ENCODE results near the gene TMEM134.

The TMEM134 gene

DNA sequence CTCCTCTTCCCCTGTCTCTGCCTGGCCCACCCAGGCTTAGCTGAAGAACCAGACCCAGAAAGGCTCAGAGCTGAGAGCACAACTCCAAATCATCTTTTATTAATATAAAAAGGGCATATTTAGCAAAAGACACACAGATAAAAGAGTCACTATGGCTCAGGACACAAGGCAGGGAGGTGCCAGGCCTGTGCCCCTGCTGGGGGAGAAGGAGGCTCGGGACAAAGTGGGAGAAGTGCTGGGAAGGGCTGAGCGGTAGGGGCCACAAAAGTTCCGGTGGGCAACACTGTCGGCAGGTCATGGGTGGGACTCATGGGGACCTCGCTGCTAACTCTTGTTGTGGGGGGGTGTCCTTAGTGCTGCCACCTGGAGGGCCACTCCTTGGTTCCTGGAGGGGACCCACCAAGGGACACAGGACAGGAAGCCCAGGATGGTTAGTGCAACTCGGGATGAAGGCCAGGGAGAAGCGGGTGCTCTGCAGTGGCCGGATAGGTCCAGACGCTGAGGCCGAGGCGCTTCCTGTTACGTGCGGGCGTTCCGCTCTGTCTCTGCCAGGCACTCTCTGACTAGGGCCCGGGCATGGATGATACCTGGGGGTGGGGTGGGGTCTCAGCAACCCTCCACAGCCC is 37.5 kb upstream of the TMEM134 start:
- no peaks in the 10 kb centered on the region for H3K36me3 ChIP-seq (ENCODE audit: control insufficient read depth, insufficient read depth, low read length)
- H3K4me1 ChIP-seq (ENCODE audit: control insufficient read depth, insufficient read depth, low read length): 0 out of 2 replicates have a peak, but pooled peaks cover 2% of the 10 kb centered on the region
- no peaks in the 10 kb centered on the region for H3K9me3 ChIP-seq (ENCODE audit: control insufficient read depth, insufficient read depth, low read length)
- no peak overlapping the region for H3K27ac ChIP-seq (ENCODE audit: low read length)
- H3K27me3 ChIP-seq (ENCODE audit: control insufficient read depth, insufficient read depth, low read length): no peaks in the 10 kb centered on the region
- whole genome bisulfite sequencing (ENCODE audit: insufficient coverage, insufficient read length): no CpG with 5 or more reads among the region's 16 CpGs
- DNase-seq (ENCODE audit: low read depth, low spot score): no peak
- H3K4me3 ChIP-seq (ENCODE audit: low read length): no peak overlapping the region

DNA sequence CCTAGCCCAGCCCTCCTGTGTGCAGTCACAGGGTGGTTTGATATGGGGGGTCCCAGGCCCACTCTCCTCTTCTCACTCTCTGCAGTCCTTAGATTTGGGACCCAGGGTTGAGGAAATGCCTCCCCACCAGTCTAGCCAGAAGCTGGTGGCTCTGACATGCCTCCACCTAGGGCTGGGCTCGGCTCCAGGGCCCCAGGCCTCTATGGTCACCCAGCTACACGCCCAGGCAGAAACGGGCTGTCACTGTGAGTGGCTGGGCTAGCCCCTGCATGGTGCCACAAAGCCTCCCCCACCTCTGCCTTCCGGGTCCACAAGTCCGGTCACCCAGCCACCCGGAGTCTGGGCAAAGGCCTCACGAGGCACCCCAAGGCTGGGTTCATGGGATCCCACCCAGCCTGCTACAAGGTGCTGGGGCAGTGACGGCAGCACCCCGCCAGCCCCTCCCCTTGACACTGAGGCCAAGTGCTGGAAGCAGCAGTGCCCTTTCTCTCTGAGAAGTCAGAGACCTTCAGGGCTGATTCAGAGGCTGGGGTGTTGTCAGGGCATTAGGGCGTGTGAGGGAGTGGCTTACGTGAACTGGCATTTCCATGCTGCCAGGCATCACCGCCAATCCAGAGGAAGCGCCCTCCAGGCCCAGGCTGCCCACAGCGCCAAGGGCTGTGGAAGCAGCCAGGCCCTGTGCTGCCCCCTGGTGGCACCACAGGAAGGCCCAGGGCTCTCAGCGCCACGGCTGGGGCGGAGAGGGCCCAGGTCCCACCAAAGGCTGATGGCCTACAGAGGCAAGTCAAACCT is 36.8 kb upstream of the TMEM134 start:
- Histone ChIP-seq H3K9me3 (ENCODE audit: control insufficient read depth, insufficient read depth, low read length) (no peaks in the 10 kb centered on the region), H3K27me3 (ENCODE audit: control insufficient read depth, insufficient read depth, low read length) (no peaks in the 10 kb centered on the region), H3K36me3 (ENCODE audit: control insufficient read depth, insufficient read depth, low read length) (no peaks in the 10 kb centered on the region), H3K4me3 (ENCODE audit: low read length) (no peak overlapping the region), H3K4me1 (ENCODE audit: control insufficient read depth, insufficient read depth, low read length) (0 out of 2 replicates have a peak, but pooled peaks cover 2% of the 10 kb centered on the region), H3K27ac (ENCODE audit: low read length) (no peak overlapping the region)
- no CpG with 5 or more reads among the region's 17 CpGs for WGBS (ENCODE audit: insufficient coverage, insufficient read length)
- no peak for DNase-seq (ENCODE audit: low read depth, low spot score)

DNA sequence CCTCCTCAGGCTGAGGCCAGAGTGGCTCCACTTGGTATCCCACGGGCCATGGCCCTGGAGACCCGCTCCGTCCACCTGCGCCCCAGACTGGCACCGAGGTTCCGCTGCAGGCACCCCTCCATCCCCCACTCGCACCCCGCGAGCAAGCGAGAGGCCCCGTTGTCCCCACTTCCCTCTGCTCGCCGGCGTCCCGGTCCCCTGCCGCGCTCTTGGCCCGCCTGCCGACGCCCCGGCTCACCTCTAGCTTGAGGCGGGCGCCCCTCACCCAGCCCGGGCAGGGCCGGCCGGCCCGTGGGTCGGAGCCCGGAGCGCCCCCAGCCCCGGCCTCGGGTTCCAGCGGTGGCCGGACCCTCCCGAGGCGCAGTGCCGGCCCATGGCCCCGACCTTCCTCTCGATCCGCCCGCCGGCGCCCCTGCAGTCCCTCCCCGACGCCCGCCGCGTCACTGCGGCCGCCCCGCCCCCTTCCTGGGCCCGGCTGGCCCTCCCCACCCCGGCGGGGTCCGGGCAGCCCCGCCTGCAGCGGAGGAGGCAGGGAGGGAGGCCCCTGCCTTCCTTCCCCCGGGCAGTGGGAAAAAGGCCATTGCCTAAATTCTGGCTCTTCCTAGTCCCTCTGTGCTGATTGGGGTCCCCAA is 36.0 kb upstream of the TMEM134 start, which contains the start of gene PITPNM1:
Gene PITPNM1 (minus strand): TSS at position 414 of the 632 bp plus-strand sequence. CDS start 1,183 bp downstream, outside the sequence.
- no peaks in the 10 kb centered on the region for H3K27me3 ChIP-seq (ENCODE audit: control insufficient read depth, insufficient read depth, low read length)
- H3K4me3 ChIP-seq (ENCODE audit: low read length): peak within 1 kb of the TSS; percentile 81
- WGBS (ENCODE audit: insufficient coverage, insufficient read length): no CpG with 5 or more reads among the region's 58 CpGs
- no peaks in the 10 kb centered on the region for H3K9me3 ChIP-seq (ENCODE audit: control insufficient read depth, insufficient read depth, low read length)
- H3K36me3 ChIP-seq (ENCODE audit: control insufficient read depth, insufficient read depth, low read length): no peaks in the 10 kb centered on the region; the same call in 1 of the 2 replicates
- H3K27ac ChIP-seq (ENCODE audit: low read length): no peak within 1 kb of the TSS
- no peak for DNase-seq (ENCODE audit: low read depth, low spot score)
- H3K4me1 ChIP-seq (ENCODE audit: control insufficient read depth, insufficient read depth, low read length): 0 out of 2 replicates have a peak, but pooled peaks cover 2% of the 10 kb centered on the region

DNA sequence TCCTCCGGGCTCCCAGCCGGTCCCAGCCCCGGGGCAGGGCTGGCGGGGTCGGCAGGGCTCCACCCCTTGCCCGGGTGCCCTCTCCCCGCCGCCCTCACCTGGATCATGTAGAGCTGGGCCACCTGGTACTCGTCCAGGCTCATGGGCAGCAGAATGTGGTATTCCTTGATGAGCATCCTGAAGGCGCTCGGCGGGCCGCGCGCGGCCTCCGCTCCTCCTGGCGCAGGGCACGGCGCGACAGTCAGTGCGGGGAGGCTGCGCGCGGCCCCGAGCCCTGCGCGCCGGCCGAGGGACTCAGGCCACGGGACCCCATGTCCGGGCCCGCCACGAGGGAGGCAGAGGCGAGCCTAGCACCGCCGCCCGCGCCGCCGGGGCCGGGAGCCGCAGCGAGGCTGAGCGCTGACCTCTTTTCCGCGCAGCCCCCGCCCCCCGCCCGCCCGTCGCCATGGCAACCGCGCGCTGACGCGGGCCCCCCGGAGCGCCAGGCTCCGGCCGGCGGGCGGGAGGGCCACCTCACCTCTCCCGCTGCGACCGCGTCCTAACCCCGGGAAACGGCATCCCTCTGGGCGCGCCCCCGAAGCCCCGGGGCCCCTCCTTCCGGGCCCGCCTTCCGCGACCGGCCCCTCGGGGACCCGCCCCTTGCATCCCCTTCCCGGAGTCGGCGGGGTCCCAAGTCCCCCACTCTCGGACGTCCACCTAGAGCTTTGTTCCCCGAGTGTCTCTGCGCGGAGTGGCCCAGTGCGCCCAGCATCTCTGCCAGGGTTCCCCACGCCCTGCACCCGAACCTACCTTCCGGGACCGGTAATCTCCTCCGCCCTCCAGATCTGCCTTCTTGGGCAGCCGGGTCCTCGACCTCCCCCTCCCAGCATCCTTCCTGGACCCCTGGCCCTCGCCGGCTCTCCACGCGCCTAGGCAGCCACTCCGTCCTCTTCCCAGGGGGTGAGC is 35.2 kb upstream of the TMEM134 start:
- no peak overlapping the region for H3K27ac ChIP-seq (ENCODE audit: low read length)
- WGBS (ENCODE audit: insufficient coverage, insufficient read length): no CpG with 5 or more reads among the region's 101 CpGs
- no peak for DNase-seq (ENCODE audit: low read depth, low spot score)
- no peaks in the 10 kb centered on the region for H3K27me3 ChIP-seq (ENCODE audit: control insufficient read depth, insufficient read depth, low read length)
- H3K4me3 ChIP-seq (ENCODE audit: low read length): peak overlapping the region; percentile 81
- H3K4me1 ChIP-seq (ENCODE audit: control insufficient read depth, insufficient read depth, low read length): 0 out of 2 replicates have a peak, but pooled peaks cover 2% of the 10 kb centered on the region
- no peaks in the 10 kb centered on the region for H3K9me3 ChIP-seq (ENCODE audit: control insufficient read depth, insufficient read depth, low read length)
- no peaks in the 10 kb centered on the region; the same call in 1 of the 2 replicates for H3K36me3 ChIP-seq (ENCODE audit: control insufficient read depth, insufficient read depth, low read length)

DNA sequence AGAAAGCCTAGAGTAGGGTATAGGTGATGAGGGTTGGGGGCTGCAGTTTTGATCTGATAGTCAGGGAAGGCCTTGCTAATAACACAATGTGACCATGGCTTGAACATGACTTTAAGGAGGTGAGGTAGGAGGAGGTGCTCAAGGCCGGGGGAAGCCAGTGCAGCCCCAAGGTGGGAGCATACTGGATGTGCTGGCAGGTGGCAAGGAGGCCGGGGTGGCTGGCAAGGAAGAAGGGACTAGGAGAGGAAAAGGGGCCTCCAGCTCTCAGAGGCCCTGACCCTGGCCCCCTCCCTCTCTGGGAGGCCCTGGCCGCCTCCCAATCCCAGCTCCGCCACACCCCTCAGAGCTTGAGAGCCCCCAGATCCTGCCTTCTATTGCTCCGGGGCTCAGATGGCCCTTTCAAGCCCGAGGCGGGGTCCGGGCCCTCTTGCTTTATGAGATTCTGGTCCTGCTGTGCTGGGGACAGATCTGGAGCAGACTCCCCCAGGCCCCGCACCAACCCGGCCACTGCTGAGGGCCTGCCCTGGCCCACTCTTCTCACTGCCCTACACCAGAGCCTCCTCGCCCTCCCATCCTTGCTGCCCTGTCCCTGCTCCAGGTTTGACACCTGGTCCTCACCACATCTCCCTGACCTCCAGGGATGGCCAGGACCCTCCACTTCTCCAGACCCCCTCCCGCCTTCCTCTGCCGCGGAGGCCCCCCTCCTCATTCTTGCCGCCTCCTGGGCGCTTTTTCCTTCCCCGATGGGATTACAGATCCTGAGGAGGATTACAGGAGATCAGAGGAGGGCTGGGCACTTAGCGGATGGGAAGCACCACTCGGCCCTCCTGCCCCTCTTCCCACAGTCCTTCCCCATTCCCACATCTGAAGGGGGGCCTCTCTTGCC is 34.3 kb upstream of the TMEM134 start:
- Histone ChIP-seq H3K27ac (ENCODE audit: low read length) (no peak overlapping the region), H3K27me3 (ENCODE audit: control insufficient read depth, insufficient read depth, low read length) (no peaks in the 10 kb centered on the region), H3K36me3 (ENCODE audit: control insufficient read depth, insufficient read depth, low read length) (no peaks in the 10 kb centered on the region; the same call in 1 of the 2 replicates), H3K4me3 (ENCODE audit: low read length) (peak overlapping the region; percentile 81; the same call in 1 of the 2 replicates), H3K9me3 (ENCODE audit: control insufficient read depth, insufficient read depth, low read length) (no peaks in the 10 kb centered on the region), H3K4me1 (ENCODE audit: control insufficient read depth, insufficient read depth, low read length) (0 out of 2 replicates have a peak, but pooled peaks cover 2% of the 10 kb centered on the region)
- no peak for DNase-seq (ENCODE audit: low read depth, low spot score)
- WGBS (ENCODE audit: insufficient coverage, insufficient read length): no CpG with 5 or more reads among the region's 19 CpGs

DNA sequence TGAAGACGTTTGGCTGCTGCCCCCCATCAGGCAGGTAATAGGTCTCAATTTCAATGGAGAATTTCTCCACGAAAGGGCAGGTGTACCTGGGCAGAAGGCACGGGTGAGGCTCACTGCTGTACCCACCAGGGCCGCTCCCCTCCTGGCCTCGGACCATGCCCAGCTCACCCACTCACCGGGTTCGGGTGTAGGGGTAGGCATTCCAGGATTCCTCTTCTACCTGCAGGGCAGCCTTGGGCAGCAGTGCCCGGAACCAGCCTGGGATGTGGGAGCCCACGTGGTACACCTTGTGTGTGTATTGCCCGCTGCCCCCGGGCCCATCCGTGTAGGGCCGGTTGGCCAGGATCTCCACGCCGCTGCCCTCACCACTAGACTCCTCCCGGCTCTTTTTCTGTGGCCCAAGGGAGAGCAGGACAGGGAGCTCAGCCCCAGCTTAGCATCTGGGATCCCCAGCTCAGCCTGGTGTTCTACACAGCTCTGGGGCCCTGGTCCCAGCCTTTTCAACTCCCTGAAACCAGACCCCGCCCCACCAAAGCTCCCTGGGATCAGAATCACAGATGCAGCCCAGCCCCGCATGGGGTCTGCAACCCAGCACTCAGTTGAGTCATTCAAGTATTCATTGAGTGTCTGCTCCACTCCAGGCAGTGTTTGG is 33.4 kb upstream of the TMEM134 start:
- Histone ChIP-seq H3K27me3 (ENCODE audit: control insufficient read depth, insufficient read depth, low read length) (no peaks in the 10 kb centered on the region), H3K4me3 (ENCODE audit: low read length) (no peak overlapping the region), H3K27ac (ENCODE audit: low read length) (no peak overlapping the region), H3K4me1 (ENCODE audit: control insufficient read depth, insufficient read depth, low read length) (0 out of 2 replicates have a peak, but pooled peaks cover 2% of the 10 kb centered on the region), H3K9me3 (ENCODE audit: control insufficient read depth, insufficient read depth, low read length) (no peaks in the 10 kb centered on the region), H3K36me3 (ENCODE audit: control insufficient read depth, insufficient read depth, low read length) (no peaks in the 10 kb centered on the region; the same call in 1 of the 2 replicates)
- DNase-seq (ENCODE audit: low read depth, low spot score): no peak
- WGBS (ENCODE audit: insufficient coverage, insufficient read length): no CpG with 5 or more reads among the region's 18 CpGs

DNA sequence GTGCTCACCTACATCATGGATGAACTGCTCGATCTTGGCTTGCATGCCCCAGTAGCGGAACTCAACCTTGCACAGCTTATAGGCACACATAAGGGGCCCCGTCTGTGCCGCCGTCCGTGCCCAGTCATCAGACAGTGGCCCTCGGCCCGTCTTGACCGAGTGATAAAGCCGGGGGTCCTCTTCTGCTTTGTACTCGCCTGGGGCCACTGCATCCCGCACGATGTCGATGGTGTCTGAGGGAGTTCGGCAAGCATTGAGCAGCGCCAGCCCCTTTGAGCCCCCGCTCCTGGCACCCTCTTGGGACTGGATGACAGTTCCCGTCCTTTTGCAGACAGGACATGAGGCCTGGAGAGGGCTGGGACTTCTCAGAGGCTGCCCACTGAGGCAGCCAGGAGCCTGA is 32.8 kb upstream of the TMEM134 start:
- no peaks in the 10 kb centered on the region for H3K27me3 ChIP-seq (ENCODE audit: control insufficient read depth, insufficient read depth, low read length)
- peaks cover 4% of the 10 kb centered on the region; the same call in 1 of the 2 replicates for H3K36me3 ChIP-seq (ENCODE audit: control insufficient read depth, insufficient read depth, low read length)
- no peak for DNase-seq (ENCODE audit: low read depth, low spot score)
- no peak overlapping the region for H3K27ac ChIP-seq (ENCODE audit: low read length)
- 0 out of 2 replicates have a peak, but pooled peaks cover 2% of the 10 kb centered on the region for H3K4me1 ChIP-seq (ENCODE audit: control insufficient read depth, insufficient read depth, low read length)
- WGBS (ENCODE audit: insufficient coverage, insufficient read length): no CpG with 5 or more reads among the region's 18 CpGs
- H3K4me3 ChIP-seq (ENCODE audit: low read length): no peak overlapping the region
- H3K9me3 ChIP-seq (ENCODE audit: control insufficient read depth, insufficient read depth, low read length): no peaks in the 10 kb centered on the region

DNA sequence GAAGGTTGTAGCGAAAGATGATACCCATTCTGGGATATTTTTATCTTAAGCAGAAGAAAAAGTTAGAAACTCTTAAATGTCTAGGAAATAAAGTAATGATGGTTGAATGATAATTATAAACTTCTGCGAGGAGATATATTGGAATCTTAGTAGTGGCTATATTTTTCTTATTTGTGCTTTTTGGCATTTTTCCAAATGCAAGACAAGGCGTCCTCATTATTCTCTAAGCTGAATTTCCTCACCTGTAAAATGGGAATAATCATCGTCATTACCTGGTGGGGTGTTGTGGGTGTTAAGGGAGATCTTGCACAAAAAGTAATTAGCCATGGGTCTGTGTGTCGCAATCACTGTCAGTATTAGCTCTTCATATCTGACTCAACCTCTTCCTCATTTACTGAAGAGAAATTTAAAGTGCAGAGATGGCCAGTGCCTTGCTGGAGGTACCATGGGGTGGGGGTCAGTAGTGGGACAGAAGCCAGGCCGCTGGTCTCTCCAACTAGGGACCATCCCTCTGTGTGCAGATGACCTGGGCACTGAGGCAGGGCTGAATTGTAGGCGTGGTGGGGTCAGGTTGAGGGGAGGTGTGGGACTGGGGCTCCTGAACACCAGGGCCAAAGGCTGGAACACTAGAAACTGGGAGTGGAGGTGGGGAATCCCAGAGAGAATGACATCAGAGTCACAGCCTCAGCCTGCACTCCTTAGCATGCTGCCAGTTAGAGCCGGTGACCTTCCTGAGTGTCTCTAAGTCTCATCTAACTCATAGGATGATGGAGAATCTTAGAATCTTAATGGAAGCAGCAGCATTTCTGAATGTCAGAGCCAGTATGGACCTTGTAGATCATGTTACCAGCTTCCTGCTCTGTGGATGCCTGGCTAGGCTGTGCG is 32.0 kb upstream of the TMEM134 start:
- H3K36me3 ChIP-seq (ENCODE audit: control insufficient read depth, insufficient read depth, low read length): peaks cover 4% of the 10 kb centered on the region; the same call in 1 of the 2 replicates
- H3K27ac ChIP-seq (ENCODE audit: low read length): no peak overlapping the region
- 0 out of 2 replicates have a peak, but pooled peaks cover 2% of the 10 kb centered on the region for H3K4me1 ChIP-seq (ENCODE audit: control insufficient read depth, insufficient read depth, low read length)
- DNase-seq (ENCODE audit: low read depth, low spot score): no peak
- 100% methylated on average over 2 of the region's 9 CpGs for WGBS (ENCODE audit: insufficient coverage, insufficient read length)
- H3K9me3 ChIP-seq (ENCODE audit: control insufficient read depth, insufficient read depth, low read length): no peaks in the 10 kb centered on the region
- H3K27me3 ChIP-seq (ENCODE audit: control insufficient read depth, insufficient read depth, low read length): no peaks in the 10 kb centered on the region
- H3K4me3 ChIP-seq (ENCODE audit: low read length): no peak overlapping the region

All from iPS DF 6.9 (cell line).